HG03095 (cell line): ENCODE measurements around the gene CR1.
"Not testable (repeated sequence)": the region's sequence is repeated elsewhere in the genome, so short reads cannot be mapped to it uniquely, and the experiment has no call there.

Experiments used
- ATAC-seq: cut with Tn5 transposase; IDR thresholded peaks from one replicate; pipeline ENCODE4 v1.9.1; 2021; ENCODE audit warnings: moderate library complexity; ENCODE audit not compliant: unreplicated experiment

Gene CR1

GRCh38 chr1:207495801-207496792 lies at the start of gene CR1:
CR1 (plus strand) TSS chr1:207496157; CDS start chr1:207496268, 111 bp downstream.
- no peak for ATAC-seq

GRCh38 chr1:207453710-207454045 lies 42.3 kb upstream of the CR1 start:
- ATAC-seq: no peak

DNA sequence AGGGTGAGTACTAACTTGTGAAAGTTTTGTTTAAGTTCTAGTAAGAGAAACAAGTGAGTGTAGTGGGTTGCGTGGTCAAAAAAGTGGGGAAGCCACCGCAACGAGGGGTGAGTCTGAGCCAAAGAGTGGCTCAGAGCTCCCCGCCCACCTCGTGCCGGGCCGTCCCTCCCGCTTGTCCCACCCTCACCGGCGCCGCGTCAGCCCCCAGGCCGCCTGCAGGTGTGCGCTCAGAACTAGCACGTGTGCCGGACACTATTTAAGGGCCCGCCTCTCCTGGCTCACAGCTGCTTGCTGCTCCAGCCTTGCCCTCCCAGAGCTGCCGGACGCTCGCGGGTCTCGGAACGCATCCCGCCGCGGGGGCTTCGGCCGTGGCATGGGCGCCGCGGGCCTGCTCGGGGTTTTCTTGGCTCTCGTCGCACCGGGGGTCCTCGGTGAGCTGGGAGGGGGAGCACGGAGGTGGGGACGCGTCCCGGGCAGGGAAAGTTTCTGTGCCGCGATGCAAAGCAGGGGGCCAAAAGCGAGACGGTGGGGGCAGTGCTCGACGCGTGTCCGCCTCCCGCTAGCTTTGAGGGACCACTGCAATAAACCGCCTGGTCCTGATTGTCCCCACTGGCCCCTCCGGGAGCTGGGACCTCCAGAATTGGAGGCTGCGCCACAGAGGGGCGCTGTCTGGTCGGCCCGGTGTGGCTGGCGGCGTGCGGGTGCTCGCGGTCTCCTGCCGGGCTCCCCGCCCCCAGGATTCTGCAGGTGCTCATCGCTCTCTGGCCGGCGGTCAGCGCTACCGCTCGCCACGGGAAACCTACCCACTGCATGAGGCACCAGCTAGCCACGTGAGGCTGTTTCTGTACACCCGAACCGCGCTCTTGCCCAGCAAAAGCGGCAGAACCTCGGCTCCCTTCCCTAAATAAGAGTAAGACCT lies 41.7 kb upstream of the CR1 start, which contains the start of gene CR2:
CR2 (plus strand) TSS at position 283 of the 919 bp plus-strand sequence; CDS start at position 374, 91 bp downstream.
- ATAC-seq: peak; percentile 79

GRCh38 chr1:207455183-207455754 lies 40.7 kb upstream of the CR1 start:
- ATAC-seq: no peak

DNA sequence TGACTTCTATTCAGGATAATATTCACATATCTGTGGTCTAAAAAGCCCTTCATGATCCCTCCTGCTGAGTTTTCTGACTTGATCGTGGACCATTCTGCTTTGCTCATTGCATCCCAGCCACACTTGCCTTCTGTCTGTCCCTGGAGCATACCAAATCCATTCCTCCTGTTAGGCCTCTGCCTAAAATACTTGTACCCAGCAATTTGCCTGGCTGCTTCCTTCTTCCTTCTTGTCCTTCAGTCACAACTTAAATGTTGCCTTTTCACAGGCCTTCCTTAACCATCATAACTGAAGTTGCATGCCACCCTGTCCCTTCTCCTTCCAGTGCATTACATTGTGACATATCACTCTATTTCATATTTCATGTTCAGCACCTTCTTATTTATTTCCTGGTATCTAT lies 37.5 kb upstream of the CR1 start:
- ATAC-seq: no peak

GRCh38 chr1:207459008-207459407 lies 36.9 kb upstream of the CR1 start:
- no peak for ATAC-seq

GRCh38 chr1:207461649-207462048 lies 34.3 kb upstream of the CR1 start:
- no peak for ATAC-seq

- ATAC-seq: no peak
Measured at GRCh38 chr1:207462535-207462934, 33.4 kb upstream of the CR1 start.

- ATAC-seq: no peak
Measured at GRCh38 chr1:207463021-207463420, 32.9 kb upstream of the CR1 start.

DNA sequence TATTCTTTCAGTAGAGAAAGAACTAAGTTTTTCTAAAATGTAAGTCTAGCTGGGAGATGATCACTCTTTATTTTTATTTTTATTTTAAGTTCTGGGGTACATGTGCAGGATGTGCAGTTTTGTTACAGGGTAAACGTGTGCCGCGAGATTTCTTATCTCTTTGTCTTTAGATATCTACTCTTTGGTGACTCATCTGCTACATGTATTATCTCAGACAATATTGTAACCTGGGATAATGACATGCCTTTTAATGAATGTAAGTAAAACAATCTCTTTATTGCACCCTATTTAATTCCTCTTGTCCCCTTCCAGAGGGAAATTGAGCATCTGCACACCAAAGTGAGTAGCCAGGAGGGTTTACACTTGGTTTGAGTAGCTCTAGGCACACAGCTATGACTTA lies 32.4 kb upstream of the CR1 start:
- no peak for ATAC-seq

DNA sequence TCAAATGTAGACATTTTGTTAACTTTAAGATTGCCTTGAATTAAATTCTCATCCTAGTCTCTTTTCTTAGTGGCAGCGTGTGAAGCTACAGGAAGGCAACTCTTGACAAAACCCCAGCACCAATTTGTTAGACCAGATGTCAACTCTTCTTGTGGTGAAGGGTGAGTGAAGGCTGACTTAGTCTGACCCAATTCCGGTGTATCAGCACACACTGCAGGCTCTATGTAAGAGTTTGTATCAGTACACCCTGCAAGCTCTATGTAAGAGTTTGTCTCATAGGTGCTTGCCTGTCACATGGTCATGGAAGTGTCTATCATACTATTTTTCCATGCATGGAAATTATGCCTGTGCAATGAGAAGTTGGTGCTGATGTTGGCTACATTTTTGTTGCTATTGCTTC lies 25.0 kb upstream of the CR1 start:
- no peak for ATAC-seq

GRCh38 chr1:207474210-207474609 lies 21.7 kb upstream of the CR1 start:
- ATAC-seq: no peak

- ATAC-seq: no peak
Measured at GRCh38 chr1:207486198-207486597, 9.8 kb upstream of the CR1 start.

GRCh38 chr1:207487636-207488035 lies 8.3 kb upstream of the CR1 start:
- ATAC-seq: no peak

GRCh38 chr1:207493212-207493611 lies 2.7 kb upstream of the CR1 start:
- ATAC-seq: no peak

- no peak for ATAC-seq
Measured at GRCh38 chr1:207494171-207494570, 1.8 kb upstream of the CR1 start.

DNA sequence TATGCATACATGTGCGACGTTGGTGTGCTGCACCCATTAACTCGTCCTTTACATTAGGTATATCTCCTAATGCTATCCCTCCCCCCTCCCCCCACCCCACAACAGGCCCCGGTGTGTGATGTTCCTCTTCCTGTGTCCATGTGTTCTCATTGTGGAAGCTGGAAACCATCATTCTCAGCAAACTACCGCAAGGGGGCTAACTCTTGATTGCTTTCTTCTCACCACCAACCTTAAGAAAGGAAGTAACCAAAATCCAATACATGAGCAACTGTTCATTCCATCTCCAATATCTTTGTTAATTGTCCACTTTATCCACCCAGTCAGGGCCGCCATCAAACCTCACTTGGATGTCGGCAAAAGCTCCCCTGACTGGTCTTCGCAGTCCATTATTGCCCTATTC lies 676 bp upstream of the CR1 start:
- ATAC-seq: not testable (repeated sequence)

DNA sequence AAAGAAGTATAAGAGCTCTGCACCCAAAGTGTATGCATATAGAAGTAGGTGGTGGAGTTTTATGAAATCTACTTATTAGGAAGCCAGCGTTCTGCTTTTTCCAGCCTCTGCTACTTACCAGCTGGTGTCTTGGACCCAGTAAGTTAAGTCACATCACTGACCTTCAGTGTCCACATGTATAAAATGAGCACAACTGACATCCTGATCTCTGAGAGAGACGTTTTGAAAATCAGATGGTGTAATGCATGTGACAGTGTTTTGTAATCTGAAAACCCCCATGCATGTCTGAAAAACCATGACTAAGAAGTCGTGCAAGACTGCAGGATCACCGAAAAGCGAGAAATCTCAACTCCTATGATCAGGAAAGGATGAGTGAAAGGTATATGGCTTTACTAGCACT lies 2.0 kb downstream of the CR1 start:
- ATAC-seq: no peak

DNA sequence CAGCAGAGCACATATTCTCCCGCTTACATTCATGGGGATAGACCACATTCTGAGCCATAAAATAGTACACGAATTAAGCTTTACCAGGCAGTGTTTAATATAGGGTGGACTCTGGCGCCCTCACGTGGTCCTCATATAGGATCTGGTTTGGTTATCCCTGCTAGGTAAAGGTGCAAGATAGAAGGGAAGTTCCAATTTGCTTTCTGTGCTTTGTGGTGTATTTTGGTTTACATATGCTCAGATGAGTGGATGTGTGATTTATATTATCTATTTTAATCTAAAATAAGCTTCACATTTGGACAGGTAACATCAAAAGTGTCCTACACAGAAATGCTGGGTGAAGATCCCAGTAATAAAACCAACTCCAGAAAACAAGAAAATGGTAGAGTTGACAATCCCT lies 3.6 kb downstream of the CR1 start:
- ATAC-seq: no peak

DNA sequence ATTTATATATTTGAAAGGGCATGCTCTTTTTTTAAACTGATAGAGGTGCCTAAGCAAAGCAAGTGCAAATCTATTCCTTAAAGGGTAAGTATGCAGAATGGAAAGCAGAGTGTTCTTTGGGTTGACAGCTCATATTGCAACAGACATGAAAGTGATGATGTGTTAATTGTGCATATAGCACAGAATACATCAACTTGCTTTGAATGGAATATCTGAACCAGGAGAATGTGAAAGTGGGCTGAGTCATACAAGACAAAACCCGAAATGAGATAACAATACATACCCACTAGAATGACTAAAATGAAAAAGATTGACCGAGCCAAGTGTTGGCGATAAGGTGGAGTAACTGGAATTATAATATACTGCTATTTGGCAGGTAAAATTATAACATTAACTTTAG lies 4.3 kb downstream of the CR1 start:
- ATAC-seq: no peak

- ATAC-seq: no peak
Measured at GRCh38 chr1:207501071-207501470, 5.1 kb downstream of the CR1 start.
